Measurements from ENCODE around the gene ZNF618.

DNA sequence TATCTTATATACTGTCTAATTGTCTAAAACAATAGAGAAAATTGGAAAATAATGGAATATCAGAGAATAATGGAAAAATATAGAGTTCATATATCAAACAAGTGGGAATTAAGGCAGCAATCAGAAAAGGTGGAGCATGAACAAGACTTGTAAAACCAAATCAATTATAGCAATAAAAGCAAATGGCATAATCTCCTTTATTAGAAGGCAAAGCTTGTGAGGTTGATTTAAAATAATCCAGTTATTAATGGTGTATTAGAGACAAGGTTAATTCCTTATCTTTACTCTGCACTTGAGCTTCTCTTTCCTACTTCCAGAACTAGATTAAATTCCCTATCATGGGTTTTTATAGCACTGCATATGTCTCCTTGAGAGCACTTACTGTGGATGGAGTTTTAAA is 137.9 kb downstream of the ZNF618 start:
- no peak for TF ChIP-seq EZH2 (IDR thresholded peaks at IDR 0.05; ENCODE audit: borderline replicate concordance, low read length)
- TF ChIP-seq, protein P1, sequence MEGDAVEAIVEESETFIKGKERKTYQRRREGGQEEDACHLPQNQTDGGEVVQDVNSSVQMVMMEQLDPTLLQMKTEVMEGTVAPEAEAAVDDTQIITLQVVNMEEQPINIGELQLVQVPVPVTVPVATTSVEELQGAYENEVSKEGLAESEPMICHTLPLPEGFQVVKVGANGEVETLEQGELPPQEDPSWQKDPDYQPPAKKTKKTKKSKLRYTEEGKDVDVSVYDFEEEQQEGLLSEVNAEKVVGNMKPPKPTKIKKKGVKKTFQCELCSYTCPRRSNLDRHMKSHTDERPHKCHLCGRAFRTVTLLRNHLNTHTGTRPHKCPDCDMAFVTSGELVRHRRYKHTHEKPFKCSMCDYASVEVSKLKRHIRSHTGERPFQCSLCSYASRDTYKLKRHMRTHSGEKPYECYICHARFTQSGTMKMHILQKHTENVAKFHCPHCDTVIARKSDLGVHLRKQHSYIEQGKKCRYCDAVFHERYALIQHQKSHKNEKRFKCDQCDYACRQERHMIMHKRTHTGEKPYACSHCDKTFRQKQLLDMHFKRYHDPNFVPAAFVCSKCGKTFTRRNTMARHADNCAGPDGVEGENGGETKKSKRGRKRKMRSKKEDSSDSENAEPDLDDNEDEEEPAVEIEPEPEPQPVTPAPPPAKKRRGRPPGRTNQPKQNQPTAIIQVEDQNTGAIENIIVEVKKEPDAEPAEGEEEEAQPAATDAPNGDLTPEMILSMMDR (conservative IDR thresholded peaks at IDR 0.05 in 1 of 2, IDR thresholded peaks at IDR 0.05 in 1 of 2; ENCODE audit: extremely low read depth in 1 of 2, insufficient read depth in 1 of 2, low read depth in 1 of 2, low read length in 2 of 2), result no peak

Measured in mammary epithelial cell (primary cell).